Suprapubic skin (tissue), 4 donors: ENCODE data around the gene DPP10.

Experiments
- CTCF ChIP-seq, 2 donors: fragments of 200-600 bp in 1 of 2; fragments of 450-650 bp in 1 of 2; sonication (generic) in 1 of 2; IDR thresholded peaks; one replicate each; pipeline ENCODE4 v1.5.1; 2016 to 2019; ENCODE audit warnings: antibody characterized with exemption in 2 of 2, mild to moderate bottlenecking in 1 of 2, moderate library complexity in 1 of 2
- EP300 ChIP-seq: sonication (generic); formaldehyde crosslinking; IDR thresholded peaks from one replicate; pipeline ENCODE4 v1.6.1; 2017; ENCODE audit warnings: antibody characterized with exemption
- POLR2A ChIP-seq, 2 donors: fragments of 450-650 bp; IDR thresholded peaks; one replicate each; pipeline ENCODE4 v1.6.1; 2017; ENCODE audit warnings: antibody characterized with exemption in 2 of 2, mild to moderate bottlenecking in 2 of 2, moderate library complexity in 2 of 2
- POLR2AphosphoS5 ChIP-seq, 3 donors: sonication (generic); formaldehyde crosslinking; IDR thresholded peaks; one replicate each; pipeline ENCODE4 v1.6.1; 2017; ENCODE audit warnings: antibody characterized with exemption in 3 of 3

- TF ChIP-seq EP300: no peak
- TF ChIP-seq POLR2A (IDR thresholded peaks at IDR 0.05): no peak
- TF ChIP-seq CTCF (IDR thresholded peaks at IDR 0.05): no peak
- TF ChIP-seq POLR2AphosphoS5 (IDR thresholded peaks at IDR 0.05): no peak
Observed at GRCh38 chr2:115118306-115118705, 675.9 kb downstream of the DPP10 start.
